HG02943 (cell line): ENCODE results near the gene CARMIL1.

ENCODE experiments used
- ATAC-seq: cut with Tn5 transposase; IDR thresholded peaks from one replicate; pipeline ENCODE4 v1.9.1; 2021; ENCODE audit warnings: mild to moderate bottlenecking, low read depth, moderate library complexity; ENCODE audit not compliant: unreplicated experiment

CARMIL1 gene

DNA sequence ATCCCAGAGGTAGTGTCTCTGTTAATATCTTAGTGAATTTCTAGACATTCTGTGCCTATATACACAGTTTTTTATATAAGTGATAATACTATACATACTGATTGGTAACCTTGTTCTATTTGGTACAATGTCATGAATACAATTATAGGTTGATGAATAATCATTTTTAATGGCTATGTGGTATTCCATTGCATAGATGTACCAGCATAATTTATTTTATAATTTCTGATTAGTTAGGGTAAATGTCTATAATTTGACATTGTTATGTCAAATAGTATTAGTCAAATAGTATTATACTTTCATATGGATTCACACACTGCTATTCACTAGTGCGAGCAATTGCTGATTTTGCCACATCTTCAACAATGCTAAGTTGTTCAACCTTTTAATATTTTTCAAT lies 262.1 kb downstream of the CARMIL1 start:
- no peak for ATAC-seq

DNA sequence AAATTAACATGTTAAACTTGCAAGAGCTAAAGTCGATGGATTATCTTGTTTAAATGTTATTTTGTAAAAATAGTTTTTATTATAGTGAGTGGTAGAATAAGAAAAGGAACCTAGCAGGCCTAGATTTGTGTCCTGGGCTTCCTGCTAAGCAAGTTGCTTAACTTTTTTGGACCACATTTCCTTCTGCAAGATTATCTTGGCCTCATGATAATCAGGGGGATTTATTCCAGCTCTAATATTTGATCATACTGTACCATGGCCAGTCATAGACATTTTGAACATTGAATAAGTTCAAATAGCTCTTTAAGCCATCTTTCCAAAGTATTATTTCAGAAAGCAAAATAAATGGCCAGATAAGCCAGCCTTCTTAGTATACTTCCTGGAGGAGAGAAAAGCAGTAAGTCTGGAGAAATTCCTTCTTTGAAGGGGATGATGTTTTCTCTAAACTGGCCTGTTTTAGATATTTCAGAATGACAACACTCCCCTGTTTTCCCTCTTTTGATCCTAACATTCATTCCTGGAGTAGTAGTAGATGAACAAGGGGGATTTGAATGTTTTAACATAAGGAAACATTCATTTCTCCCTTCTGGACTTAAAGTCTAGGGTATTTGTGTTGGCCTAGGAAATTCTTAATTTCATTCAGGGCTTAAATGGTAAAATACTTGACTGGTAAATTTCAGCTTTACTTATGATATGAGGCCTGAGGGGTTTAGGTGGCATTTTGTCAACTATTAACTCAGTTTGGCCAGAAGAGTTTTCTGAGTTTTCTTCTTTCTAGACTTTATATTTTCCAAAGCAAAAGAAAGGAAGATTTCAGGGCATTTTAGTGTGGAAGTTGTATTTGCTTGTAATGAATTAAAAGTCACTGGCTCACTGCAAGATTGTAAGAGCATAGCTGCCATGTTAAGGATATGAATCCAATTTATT lies 264.1 kb downstream of the CARMIL1 start:
- ATAC-seq, result no peak

DNA sequence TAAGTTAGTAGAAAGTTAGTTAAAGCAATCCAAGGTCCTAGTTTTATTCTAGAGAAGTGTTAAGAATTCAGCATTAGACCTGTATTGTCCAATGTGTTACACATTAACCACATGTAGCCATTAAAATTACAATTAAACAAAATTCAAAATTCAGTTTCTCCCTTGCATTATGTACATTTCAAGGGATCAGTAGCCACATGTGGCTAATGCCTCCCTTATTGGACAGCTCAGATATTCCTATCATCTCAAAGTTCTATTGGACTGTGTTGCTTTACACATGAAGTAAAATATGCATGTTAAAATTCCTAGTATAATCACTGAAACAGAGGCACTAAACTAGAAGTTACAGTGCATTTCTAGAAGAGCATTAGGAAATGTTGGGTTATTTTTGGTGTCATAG lies 265.7 kb downstream of the CARMIL1 start:
- no peak for ATAC-seq

DNA sequence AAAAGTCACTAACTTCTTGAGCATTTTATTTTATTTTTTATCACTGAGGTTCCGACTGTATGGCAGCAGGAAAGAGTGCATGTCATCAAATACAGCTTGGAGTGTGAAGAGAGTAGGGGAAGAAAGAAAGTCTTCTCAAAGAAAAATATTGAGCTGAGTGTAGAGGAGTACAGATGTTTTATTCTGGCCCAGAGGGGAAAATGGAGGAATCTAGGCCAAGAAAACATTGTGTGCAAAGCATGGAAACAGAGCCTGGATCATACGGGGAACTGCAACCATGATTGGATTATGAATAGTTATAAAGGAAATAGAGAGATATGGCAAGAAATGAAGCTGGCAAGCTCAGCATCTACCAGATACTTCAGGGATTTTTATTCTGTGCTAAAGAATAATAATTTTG lies 268.6 kb downstream of the CARMIL1 start:
- ATAC-seq, result no peak

DNA sequence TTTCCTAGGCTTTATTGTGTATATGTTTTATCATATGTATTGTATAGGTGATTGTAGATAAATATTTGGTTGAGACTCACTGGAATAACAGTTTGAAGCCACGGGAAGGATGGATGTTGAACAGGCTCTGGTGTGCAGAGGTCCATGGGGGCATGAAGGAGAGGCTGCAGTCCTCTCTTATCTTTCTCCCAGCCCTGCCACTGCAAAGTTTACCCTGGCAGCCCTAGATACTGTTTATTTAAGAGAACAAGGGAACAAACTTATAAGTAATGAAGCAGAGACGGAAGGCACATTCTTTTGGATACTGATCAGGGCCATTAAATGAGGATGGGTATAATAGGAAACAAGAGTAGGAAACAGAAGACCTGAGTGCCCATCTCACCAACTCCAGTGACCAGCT lies 269.3 kb downstream of the CARMIL1 start:
- no peak for ATAC-seq

DNA sequence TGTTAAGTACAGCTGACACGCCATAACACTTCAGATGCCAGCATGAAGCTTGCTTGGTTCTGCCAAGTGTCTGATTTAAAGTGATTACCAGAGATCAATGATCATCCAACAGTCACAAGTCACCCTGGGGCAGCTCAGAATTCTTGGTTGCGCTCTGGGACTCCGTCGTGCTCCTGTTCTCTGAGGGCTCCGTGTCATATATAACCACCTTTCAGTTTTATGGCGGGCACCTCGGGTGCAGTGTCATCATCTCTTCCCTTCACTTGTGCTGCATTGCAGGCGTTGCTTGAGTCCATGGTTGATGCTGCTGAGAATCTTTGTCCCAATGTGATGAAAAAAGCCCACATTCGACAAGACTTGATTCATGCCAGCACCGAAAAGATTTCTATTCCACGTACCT lies 271.5 kb downstream of the CARMIL1 start:
- no peak for ATAC-seq

DNA sequence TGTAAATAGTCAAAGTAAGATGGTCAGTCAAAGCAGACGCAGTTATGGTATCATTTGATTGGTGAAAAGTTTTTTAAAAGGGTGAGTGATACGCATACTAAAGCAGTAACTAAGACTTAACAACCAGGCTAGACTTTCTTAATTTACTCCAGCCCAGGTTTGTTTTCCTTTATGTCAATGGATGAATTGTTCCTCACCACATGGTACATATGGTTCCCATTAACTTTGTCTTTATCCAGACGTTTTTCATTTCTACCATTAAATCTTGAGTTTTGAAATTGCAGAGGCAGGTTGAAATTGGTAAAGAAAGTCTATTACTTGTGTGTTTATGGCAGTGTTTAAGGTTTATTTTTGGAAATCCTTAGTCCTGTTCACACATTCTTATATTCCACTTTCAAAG lies 274.3 kb downstream of the CARMIL1 start:
- no peak for ATAC-seq

DNA sequence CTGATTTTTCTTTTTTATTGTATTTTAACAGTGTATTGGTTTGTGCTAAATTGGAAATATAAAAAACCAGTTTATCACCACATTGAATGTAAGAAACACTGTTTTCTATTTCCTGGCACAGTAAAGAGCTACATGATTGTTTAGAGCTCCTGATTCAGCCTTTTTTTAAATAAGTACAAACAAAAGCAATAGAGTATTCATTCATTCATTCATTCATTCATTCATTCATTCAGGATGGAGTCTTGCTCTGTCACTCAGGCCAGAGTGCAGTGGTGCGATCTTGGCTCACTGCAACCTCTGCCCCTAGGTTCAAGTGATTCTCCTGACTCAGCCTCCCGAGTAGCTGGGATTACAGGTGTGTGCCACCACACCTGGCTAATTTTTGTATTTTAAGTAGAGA lies 276.0 kb downstream of the CARMIL1 start:
- ATAC-seq, result no peak

DNA sequence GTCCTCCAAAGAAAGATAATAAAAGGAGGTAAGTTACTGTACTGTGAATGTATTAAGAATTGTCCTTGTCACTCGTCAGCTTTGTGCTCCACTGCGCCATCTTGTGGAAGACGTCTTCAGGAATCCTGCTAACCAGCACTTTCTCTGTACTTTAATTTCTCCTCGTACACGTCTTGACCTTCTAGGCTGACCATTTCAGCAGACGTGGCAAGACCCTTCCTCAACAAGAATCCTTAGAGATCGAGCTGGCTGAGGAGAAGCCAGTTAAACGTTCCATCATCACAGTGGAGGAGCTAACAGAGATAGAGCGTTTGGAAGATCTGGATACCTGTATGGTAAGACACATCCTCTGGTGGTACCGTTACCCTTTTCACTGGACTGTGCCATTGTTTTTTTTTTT lies 277.3 kb downstream of the CARMIL1 start:
- ATAC-seq, result no peak

DNA sequence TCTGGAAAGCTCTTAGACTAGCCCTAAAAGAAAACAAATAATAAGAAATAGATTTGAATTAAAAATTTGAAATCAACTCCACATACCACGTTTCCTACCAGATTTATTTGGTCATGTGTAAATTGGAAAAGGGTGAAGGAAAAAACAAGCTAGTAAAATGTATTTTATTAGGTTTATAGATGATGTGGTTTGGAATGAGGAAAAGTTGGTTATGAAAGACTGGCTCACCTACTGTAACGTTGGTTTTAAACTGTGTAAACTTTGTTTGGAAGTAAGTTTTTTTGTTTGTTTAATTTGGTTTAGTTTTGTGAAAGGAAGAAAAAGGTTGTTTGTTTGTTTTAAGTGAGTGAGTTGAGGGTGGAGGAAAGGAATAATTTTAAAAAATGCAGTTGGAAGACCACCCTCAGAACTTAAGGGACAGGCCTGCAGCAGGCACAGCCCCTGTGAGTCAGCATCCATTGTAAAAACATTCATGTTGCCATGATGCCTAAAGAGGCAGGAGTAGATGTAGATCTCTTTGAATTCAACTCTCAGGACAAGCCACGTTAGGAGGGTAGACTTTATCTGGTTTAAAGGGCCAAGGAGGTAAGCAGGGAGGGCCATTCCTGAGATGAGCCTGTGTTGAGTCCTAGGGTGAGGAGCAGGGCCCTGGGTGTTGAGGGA lies 279.1 kb downstream of the CARMIL1 start:
- no peak for ATAC-seq

DNA sequence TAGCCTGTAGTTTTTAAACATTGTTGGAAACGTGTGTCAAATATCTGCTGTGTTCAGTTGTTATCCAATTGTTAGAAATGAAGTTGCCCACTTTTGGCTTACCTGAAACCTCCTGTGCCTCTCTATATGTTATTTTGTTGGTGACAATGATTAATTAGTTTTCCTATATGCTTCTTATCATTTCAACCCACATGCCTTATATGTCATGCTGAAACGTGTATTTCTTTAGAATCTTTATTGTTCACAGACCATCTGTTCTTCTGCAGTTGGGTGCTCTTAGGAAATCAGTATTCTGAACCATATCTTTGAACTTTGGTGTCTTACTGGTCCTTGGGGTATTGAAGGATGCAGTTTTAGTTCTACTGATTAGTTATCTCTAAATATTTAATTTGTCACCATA lies 281.7 kb downstream of the CARMIL1 start:
- no peak for ATAC-seq

DNA sequence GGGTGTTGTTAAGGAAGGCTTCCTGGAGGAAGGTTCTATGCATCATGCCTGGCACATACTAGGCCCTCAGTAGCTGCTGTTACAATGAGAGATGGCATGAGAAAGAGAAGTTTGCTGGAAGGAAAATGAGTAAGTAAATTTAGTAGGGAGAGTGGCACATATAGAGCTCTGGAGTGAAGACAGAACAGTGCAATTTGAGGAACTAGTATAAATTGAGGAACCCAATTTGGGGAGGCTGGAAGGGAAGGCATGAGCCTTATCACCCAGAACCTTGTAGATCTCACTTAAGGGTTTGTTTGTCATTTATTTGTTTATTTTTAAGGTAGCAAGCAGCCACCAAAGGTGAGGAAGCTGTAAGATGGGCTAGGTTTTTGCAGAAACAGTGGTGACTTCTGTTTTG lies 285.8 kb downstream of the CARMIL1 start:
- ATAC-seq, result no peak

DNA sequence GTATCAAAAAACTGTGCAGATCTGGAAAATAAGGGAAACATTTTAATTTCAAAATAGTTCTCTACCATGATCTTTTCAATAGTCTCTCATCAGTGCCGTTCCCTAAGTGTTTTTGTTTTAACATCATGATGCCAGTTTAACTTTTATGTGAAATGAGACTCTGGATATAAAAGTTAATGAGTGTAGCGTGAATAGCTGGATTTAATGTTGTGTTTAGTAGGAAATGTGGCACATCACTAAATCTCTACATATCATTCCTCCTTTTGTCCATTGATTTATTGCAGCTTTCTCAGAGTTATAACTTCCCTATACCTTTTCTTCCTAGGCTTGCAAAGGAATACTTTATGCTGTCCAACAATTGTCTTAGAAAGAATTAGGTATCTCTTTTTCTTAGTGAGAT lies 291.4 kb downstream of the CARMIL1 start:
- ATAC-seq, result no peak

DNA sequence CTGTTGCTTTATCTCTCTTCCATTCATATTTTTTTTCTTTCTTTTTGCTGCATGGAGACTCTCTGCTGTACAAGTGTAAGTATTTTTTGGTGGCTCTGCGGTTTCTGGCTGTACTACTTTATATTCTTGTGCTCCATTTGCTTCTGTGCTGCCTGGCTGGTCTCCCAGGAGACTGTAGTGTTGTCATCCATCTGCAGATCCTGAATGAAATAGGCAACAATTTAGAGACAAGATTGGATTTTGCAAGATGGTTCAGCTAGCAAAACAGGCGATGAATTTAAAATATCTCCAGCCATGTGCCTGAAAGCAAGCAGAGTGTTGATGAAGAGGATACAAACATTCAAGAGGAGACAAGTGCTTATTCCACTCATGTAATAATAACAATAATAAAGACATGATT lies 297.7 kb downstream of the CARMIL1 start:
- no peak for ATAC-seq

DNA sequence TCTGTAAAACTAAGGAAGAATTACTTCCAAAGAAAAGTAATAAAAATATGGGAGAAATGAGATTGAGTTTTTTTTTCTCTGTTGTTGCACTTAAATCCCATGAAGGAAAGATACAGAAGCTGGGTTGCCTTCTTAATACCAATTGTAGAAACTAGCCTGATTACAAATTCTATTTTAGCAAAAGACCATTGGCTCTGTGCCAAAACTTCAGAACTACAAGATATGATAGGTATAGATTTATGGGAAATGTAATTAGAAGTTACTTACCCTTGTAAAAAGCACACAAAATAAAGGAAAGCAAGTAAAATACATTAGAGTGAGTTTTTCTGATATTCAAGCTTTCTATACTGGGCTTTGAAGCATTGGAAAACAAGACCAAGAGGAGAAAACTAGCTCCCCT lies 299.4 kb downstream of the CARMIL1 start:
- ATAC-seq, result no peak

DNA sequence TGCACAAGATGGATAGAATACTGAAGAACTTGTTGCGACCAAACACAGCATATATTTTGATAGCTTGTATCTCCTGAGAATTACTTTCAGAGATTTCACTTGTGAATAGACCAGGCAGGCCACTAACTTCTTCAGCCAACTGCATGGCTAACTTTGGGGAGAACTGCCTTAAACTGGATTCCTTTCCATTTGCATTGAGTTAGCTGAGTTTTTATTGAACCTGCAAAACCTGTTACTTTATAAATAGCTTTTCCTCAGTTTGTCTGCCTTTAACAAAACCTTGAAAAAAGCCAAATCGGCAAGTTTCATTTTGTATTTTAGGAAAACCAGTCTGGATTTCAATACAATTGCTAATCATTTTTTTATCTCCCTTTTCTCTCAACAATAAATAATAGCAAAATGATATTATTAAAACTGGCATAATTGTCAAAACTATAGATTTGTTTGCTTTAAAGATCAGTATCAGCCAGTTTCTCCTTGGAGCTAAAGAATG lies 300.3 kb downstream of the CARMIL1 start:
- no peak for ATAC-seq

DNA sequence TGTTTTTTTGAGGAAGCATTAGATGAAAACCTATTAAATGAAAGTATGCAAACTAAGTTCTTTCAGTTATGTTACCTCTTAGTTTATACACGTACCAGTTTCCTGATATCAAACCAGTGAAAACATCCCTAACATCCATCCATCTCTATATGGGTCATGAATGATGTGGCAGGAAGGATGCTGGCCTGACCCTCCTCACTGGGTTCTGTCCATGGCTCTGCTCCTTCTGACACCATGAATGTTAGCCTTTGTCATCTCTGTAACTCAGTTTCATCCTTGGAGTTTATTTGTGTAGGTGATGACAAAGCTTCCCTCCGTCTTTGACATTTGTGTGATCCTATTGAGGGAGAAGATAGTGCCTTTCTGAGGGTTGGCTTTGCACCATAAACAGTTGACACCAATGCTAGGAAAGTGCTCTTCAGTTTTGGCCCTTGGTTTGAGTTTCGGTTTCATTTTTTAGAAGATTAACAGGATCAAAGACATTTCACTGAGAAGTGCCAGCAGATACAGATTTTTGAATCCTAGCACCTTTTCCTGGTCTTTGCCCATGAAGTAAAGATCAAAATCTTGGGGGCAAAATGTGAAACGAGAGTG lies 300.8 kb downstream of the CARMIL1 start:
- no peak for ATAC-seq

DNA sequence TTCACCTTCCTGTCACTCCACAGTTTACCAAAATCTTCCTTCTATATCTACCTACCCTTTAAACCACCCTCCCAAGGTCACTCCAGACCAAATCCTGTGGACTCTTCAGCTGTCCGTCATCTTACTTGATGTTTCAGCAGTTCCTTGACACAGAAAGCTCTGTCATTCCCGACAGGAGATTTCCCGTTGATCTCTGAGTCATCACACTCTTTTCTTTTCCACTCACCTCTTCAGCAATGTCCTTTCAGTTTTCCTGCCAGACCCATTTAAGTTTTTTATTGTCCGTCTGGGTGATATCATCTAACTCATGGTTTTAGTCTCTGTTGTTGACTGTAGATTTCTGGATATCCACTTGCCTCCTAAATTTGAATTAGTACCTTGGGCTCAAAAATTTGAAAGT lies 302.9 kb downstream of the CARMIL1 start:
- ATAC-seq, result no peak

DNA sequence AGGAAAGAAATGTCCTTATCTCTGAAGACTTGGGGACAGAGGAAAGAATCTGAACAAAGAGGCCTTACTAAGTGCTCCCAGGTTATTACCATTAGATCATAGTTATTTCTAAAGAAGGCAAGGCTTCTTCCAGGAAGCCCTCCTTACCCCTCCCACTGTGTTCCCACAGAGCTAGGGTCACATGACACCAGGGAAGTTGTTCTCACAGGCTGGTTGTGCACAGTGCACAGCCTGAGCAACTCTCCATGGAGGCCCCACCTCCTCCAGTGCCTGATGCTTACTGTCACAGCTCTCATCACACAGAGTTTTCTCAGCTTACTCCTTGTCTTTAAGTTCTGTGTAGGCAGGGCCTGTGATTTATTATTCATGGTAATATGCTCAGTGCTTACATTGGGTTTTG lies 303.9 kb downstream of the CARMIL1 start:
- ATAC-seq, result no peak

DNA sequence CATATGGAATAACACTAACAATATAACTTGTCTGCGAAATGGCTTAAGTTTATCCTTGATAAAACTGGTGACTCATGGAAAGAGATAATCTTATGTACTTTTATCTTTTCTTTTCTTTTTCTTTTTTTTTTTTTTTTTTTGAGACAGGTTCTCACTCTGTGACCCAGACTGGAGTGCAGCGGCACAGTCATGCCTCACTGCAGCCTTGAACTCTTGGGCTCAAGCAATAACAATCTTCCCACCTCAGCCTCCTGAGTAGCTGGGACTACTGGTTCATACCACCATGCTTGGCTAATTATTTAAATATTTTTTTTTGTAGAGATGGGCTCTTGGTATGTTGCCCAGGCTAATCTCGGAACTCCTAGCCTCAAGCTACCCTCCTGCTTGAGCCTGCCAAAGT lies 304.7 kb downstream of the CARMIL1 start:
- no peak for ATAC-seq

DNA sequence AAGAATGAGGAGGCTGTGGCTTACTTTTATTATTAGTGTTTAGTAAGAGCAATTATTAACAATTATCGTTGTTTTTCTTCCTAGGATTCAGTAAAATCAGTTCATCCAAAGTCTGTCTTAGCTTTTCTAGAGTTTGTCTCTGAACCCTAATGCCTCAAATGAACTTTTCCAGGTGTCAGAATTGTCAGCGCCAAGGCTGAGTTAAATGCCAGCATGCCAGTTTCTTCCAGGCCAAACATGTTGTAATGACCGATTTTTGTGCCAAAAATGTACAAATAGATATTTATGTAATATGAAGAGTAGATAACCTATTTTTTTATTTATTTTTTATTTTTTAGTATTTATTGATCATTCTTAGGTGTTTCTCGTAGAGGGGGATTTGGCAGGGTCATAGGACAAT lies 306.1 kb downstream of the CARMIL1 start:
- ATAC-seq, result no peak
